Dermis blood vessel endothelial cell (primary cell): ENCODE results near the gene NME8. TPM values are rescaled to one million over a fixed set of nuclear protein-coding genes. Genes with fewer than 3 reads are reported as not detected.

Source experiments
- DNase-seq: peaks from one replicate; pipeline ENCODE4 v3.0.0; 2010
- total RNA-seq: library from RNA; depleted of rRNA; stranded (reverse); fragments of >200 nt; gene quantifications from 2 replicates; pipeline ENCODE4 v1.2.3, GENCODE V29; 2014

NME8 gene
- total RNA-seq, 1 donor from 2014 or later, result not detected

GRCh38 chr7:37942934-37943610 lies 94.7 kb downstream of the NME8 start:
- no peak for DNase-seq

- no peak for DNase-seq
These were observed 95.7 kb downstream of the NME8 start for GRCh38 chr7:37943905-37944736.

- no peak for DNase-seq
These were observed 96.3 kb downstream of the NME8 start for GRCh38 chr7:37944737-37945054.

- no peak for DNase-seq
These were observed 96.9 kb downstream of the NME8 start for GRCh38 chr7:37945336-37945735.

- no peak for DNase-seq
These were observed 98.9 kb downstream of the NME8 start for GRCh38 chr7:37947138-37947940.

- no peak for DNase-seq
These were observed 99.5 kb downstream of the NME8 start for GRCh38 chr7:37947941-37948210.

Other genes with a start within 250 kb of the NME8 start
- not detected in 2 replicates for gene GPR141, start 164.8 kb upstream of the NME8 start, total RNA-seq
- gene SFRP4, start 68.2 kb downstream of the NME8 start, total RNA-seq, result 0.09 TPM in 1 of 2 replicates, not detected in the other
- 1.7 and 7.2 TPM in 2 replicates for gene EPDR1, start 72.0 kb downstream of the NME8 start, total RNA-seq